Inflammatory macrophage treated with lipopolysaccharide for 1 hour (primary cell): ENCODE results near the gene VPS25.
A peak's percentile ranks its signal among the peaks of the same experiment; 100 is the strongest.

Source experiments
- DNase-seq, 2 donors: peaks; one replicate each; pipeline ENCODE4 v3.0.0-alpha.2; 2020 to 2022

Gene VPS25

DNA sequence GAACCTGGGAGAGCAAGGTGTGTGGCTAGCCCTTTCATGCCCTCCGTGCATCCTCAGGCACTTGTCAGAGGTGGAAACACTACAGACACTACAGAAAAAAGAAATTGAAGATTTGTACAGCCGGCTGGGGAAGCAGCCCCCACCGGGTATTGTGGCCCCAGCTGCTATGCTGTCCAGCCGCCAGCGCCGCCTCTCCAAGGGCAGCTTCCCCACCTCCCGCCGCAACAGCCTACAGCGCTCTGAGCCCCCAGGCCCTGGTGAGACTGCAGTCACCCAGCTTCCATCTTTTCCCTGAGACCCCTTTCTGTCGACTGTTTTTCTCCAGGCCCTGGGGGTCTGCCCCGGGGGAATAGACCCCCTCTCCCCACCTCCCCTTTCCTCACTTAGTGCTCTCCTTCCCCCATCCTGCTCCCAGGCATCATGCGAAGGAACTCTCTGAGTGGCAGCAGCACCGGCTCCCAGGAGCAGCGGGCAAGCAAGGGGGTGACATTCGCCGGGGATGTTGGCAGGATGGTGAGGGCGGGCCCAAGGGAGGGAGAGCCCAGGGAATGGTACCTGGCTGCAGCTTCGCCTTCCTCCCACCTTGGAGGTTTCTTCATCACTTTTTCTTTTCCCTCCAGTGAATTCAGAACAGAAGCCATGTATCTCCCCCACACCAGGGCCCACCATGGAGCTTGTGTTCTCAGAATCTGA is 23.0 kb downstream of the VPS25 start:
- no peak for DNase-seq

DNA sequence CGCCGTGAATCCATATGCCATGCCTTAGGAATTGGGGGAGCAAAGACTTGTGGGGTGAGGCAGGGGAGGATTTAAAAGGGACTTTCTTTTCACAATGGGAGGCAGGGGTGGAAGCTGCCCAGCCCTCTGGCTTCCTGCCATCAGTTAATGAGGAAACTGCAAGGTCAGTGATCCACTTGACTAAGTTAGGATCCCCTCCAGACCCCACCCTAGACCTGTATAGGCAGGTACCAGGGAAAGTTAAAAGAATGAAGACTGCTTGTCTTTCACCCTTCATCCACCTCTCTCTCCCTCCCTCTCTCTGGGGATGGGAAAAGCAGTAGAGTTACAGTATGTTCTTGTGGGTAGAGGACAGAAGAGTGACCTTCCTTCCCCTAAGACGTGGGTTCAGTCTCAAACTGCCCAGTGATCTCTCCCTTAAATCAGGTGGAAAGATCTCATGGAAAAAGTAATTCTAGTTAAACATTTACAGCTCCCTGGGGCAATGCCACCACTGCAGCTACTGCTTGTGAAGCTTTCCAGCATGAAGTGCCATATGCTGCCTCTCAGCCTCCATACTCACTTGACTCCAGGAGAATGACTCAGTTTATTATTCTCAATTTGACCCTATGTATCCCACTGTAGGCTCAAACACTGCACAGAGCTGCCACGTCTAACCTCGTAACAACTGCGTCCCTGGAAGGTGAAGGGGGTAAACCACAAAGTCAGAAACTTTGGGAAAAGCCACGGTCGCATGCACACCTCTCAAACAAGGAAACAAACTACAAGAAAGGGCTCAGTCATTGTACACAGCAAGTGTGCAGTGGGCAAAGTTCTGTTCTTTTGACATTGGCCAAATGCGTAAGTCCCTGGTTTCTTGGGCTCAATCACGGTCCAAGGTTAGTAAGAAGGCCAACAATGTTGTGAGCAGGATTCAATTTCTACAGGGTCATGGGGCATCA is 24.1 kb downstream of the VPS25 start:
- DNase-seq, result no peak

DNA sequence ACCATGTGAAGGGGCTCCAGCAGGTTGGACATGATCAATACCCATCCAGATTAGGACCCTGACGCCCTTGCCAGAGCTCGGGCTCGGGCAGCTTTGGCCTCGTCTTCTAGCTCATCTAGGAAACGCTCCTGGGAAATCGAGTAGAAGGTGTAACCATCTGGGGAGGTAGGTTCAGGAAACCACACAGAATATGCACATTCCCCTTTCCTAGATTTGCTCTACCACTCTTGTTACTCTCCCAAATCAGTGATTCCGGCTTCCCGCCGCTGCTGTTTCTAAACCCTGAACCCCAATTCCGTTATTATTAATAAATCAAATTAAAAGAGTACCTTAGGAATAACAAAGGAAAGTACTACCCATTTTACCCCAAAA is 24.7 kb downstream of the VPS25 start:
- no peak for DNase-seq

DNA sequence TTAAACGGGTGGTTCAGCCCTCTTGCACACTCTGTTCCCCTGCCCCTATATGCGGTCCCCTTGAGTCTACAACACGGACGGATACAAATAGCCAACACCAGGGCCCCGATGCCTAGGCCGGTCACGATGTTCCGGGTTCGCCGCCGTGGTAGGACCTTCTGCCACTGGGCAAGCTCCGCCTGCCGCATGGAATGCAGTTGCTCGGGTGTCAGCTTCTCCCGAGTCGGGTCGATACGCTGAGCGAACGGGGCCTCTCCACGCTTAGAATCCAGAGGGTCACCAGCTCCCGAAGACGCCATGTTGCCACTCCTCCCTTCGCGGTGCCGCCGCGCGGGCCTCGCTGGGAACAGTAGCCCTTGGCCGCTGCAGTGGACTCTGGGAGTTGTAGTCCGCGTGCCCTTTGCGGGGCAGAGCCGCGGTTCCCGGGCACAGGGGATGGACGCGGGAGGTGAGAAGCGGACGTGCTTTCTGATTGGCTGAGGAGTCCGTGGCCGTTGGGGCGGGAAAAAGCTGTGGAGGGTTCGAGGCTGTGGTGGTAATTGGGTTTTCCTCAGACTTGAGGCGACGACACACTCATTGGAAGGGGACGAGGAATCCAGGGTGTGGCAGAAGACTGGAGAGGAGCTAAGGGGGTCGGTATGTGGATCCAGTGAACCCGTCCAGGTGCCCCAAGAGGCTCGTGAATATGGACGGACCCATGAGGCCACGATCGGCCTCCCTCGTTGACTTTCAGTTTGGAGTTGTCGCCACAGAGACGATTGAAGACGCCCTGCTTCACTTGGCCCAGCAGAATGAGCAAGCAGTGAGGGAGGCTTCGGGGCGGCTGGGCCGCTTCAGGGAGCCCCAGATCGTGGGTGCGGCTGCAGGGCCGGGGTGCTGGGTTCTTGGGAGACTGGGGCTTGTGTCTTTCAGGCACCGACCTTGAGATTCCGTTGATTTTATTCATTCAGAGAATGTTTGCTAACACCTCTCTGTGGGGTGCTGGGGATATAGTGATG is 25.4 kb downstream of the VPS25 start, which contains the start of the genes CNTD1 and COA3:
Gene CNTD1, plus strand, starts transcription at position 479 of the 998 bp plus-strand sequence. Its CDS starts 207 bp downstream, at position 686.
Gene COA3, minus strand, starts transcription at position 322 of the 998 bp plus-strand sequence. Its CDS starts 23 bp downstream, at position 299.
- DNase-seq, result peak; percentile 67 to 83

DNA sequence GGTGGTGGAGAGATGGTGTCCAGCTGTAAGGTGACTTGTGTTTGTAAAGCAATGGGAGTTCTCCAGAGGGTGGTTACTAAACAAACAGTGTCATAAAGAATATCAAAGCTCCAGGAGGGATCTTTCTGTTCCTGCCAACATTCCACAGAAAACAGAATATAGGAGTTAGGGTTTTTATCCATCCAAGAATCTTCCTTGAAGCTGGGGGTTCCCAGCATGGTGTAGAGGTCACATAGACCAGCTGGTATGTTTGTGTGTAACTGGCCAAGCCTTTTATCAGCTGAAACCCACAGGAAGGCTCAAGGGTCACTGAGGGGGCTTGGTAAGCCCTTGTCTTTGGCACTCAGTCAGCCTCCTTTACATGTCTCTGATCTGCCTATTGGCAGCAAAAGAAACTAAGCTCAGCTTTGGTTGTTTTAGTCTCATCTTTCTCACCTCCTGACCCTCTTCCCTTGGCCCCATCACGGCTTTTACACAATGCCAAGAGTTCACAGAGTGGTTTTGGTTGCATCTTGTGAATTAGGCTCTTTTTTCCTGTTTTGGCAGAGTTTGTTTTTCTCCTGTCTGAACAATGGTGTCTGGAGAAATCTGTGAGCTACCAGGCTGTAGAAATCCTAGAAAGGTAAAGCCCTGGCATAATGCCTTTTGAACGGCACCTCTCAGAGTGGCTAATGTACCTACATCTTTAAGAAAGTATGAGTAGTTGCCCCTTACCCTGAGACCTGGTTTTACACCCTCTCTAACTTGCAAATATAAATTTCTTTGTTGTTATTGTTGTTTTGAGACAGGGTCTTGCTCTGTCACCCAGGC is 30.0 kb downstream of the VPS25 start:
- no peak for DNase-seq

DNA sequence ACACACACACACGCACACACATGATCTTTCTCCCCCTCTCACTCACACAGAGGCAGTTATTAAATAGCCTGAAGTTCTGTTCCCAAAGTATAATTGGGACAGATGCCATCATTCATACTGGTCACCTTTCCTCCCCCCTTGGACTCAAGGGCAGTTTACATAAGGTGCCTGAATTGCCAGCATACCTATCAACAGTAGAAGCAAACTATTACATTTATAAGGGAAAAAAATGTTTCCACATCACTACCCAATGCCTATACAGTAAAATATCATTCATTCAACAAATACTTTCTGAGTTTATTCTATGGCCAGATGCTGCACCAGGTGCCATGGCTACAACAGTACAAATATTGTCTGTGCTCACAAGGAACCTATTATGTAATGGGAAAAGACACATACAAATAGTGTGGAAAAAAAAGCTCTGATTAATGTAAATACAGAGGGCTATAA is 31.7 kb downstream of the VPS25 start:
- no peak for DNase-seq

DNA sequence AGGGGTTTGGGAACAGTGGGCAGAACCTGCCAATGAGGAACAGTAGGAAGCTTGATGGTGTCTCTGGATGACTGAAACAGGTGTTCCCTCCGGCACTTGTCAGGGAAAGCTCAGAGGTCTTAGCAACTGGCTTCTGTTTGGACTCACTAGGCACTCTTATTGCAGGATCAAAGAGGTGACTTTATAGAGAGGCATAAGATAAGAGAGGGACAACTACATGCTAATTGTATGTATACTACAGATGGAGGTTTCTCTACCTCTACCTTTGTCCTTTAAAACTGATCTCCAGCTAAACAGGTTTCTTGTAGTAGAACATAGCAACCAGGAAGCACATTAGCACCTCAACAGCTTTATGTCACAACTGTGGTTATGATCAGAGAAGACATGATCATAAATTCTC is 33.0 kb downstream of the VPS25 start:
- DNase-seq, result no peak

DNA sequence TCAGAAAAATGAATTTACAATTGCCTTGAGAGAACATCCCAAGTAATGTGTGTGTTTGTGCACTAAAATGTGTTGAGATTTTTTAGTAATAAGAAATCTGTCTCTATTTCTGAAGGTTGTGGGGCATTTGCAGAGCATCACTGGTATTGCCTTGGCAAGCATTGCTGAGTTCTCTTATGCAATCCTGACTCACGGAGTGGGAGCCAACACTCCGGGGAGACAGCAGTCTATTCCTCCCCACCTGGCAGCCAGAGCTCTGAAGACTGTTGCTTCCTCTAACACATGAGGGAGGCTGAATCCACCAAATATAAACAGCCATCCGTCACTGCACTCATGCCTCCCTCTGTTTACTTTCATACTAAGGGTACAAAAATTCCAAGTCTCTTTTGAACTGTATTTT is 36.0 kb downstream of the VPS25 start:
- peak in 1 of 2 donors; percentile 7 for DNase-seq

DNA sequence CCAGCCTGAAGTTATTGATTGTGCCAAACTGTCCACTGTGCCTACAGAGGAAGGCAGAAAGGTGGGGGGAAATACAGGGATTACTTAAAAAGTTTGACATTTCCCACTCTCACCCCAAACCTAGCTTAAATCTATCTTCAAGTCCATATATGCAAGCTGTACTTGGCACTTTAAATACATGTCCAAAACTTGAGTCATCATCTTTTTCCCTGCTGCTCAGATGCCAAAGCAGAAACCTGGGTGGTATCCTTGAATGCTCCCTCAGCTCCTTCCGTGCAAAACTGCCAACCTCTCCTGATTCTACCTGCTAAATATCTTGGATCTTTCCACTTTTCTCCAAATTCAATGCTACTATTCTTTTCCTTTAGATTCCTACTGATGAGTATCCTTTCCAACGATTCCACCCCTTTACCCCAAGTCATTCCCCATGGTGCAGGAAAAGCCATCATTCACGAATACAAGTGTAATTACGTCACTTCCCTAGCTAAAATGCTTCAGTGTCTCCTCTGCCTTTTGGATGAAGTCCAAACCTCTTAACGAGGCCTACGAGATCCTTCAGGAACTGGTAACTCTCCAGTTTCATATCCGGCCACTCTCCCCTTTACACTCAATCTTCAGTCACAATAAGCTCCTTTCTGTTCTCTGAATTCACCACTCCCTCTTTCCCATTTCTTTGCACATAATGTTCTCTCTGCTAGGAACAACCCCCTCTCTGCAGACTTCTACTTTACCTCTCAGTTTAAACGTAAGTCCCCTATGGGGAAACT is 41.6 kb downstream of the VPS25 start:
- DNase-seq, result no peak

DNA sequence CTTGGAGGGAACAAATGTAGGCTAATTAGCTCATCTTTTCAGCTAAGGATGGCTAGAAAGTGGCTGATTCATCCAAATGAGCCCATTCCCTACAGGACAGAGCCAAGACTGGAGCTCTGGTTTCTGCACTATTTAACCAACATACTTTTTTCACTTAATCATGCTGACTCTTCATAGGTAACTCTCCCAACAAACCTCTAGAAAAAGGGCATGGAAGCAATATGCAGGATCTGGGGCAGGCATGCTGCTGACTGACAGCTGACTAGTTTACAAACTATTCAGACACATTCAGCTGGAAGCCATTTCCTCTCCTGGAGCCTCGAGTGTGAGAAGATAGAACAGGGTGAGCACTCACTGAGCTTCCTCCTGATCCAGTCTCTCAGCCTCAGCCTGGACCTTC is 44.6 kb downstream of the VPS25 start:
- DNase-seq, result no peak

DNA sequence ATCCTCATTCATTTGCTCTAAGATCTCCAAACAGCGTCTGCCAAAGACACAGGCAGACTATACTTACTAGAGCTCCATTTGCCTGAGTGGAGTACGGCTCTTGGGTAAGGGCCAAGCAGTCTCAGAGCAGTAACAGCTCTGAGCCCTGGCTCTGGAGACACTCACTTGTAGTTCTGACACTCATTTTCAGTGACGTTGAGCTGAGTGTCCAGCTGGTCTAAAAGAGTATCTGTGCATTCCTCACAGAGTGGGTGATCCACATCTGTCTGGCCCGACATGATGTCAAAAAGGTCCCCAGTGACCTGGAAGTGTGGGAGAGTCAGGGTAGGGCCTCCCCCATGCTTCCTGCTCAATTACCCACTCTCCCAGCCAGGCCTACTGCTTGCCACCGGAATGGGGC is 45.1 kb downstream of the VPS25 start:
- DNase-seq, result no peak

DNA sequence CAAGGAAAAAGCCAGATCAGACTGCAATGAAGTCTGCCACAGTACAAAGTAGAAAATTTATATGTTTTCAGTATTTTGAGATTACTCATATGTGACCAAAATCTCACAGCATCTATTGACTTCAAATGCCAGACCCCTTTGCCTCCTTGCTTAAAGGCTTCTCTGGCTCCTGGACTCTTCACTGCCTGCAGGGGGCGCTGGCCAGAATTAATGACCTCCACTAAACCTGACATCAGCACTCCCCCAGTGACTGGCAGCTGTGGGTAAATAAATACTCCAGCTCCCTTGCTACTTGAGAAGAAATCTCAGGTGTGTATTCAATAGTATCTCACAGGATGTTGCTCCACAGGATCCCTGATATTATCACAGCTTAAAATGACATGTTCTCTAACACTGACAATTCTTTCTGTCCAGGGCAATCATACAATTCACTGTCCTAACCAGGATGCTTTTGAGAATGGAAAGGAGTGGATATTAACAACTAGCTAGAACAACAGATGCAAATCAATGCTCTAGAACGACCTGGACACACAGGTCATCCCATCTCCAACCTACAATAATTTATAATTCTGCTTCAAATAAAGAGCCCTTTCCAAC is 46.8 kb downstream of the VPS25 start:
- peak; percentile 50 to 80 for DNase-seq

DNA sequence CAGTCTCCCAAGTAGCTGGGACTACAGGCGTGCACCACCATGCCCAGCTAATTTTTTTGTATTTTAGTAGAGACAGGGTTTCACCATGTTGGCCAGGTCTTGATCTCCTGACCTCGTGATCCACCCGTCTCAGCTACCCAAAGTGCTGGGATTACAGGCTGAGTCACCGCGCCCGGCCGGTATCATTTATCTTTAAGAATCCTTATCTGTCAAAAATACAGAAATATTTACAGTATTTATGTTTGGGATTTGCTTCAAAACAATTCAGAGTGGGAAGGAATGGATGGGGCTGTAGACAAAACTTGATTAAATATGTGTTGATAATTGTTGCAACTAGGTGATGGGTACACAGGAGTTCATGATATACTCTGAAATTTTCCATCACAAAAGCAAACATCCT is 47.9 kb downstream of the VPS25 start:
- no peak for DNase-seq

DNA sequence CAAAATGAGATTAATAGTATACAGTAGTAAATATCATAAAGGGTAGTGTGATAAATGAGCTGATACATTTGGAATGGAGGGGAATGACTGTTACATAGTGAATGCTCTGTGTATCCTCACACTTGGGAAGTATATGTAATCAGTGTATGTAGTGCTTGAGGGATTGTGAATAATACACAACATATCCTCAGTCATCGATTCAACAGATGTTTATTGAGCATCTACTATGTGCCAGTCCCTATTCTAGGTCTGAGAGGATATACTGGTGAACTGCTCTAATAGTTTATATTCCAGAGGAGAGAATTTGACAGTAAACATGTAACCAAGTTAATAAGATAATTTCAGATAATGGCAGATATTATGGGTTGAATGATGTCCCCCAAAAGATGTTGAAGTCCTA is 54.2 kb downstream of the VPS25 start:
- no peak for DNase-seq
